GM23248 (cell line): ENCODE measurements around the gene GKAP1. TPM values are rescaled to one million over a fixed set of nuclear protein-coding genes. Genes with fewer than 3 reads are reported as not detected.
A peak's percentile ranks its signal among the peaks of the same experiment; 100 is the strongest.
"Not testable (repeated sequence)": the region's sequence is repeated elsewhere in the genome, so short reads cannot be mapped to it uniquely, and the experiment has no call there.

ENCODE experiments used
- DNase-seq: peaks from one replicate; pipeline ENCODE4 v3.0.0-alpha.2; 2015
- H2AFZ ChIP-seq: fragments of 200-600 bp; sonication (generic); 2 replicates; pipeline ENCODE4 v1.6.1; 2016; ENCODE audit warnings: antibody characterized with exemption
- H3F3A ChIP-seq: fragments of 200-600 bp; sonication (generic); 2 replicates; pipeline ENCODE4 v1.6.1; 2016; ENCODE audit warnings: mild to moderate bottlenecking, antibody characterized with exemption, mixed run types; ENCODE audit not compliant: insufficient read depth
- H3K27ac ChIP-seq: fragments of 200-600 bp; sonication (generic); 2 replicates; pipeline ENCODE4 v1.5.1; 2016; ENCODE audit warnings: mild to moderate bottlenecking
- H3K27me3 ChIP-seq: fragments of 200-600 bp; sonication (generic); replicated peaks from 2 replicates; pipeline ENCODE4 v1.6.1; 2016; ENCODE audit warnings: mild to moderate bottlenecking; ENCODE audit not compliant: insufficient read depth
- H3K36me3 ChIP-seq: fragments of 200-600 bp; sonication (generic); 2 replicates; pipeline ENCODE4 v1.6.1; 2016; ENCODE audit warnings: low read depth, mild to moderate bottlenecking
- H3K4me1 ChIP-seq: fragments of 200-600 bp; sonication (generic); 2 replicates; pipeline ENCODE4 v1.6.1; 2016; ENCODE audit warnings: mild to moderate bottlenecking; ENCODE audit not compliant: insufficient read depth
- H3K4me2 ChIP-seq: fragments of 200-600 bp; sonication (generic); one replicate; pipeline ENCODE4 v1.6.1; 2016; ENCODE audit warnings: mild to moderate bottlenecking; ENCODE audit not compliant: unreplicated experiment
- H3K4me3 ChIP-seq: fragments of 200-600 bp; sonication (generic); 2 replicates; pipeline ENCODE4 v1.5.1; 2016; ENCODE audit warnings: mild to moderate bottlenecking
- H3K79me2 ChIP-seq: fragments of 200-600 bp; sonication (generic); 2 replicates; pipeline ENCODE4 v1.6.1; 2016; ENCODE audit warnings: mild to moderate bottlenecking; ENCODE audit not compliant: insufficient read depth
- H3K9ac ChIP-seq: fragments of 200-600 bp; sonication (generic); 2 replicates; pipeline ENCODE4 v1.6.1; 2016; ENCODE audit warnings: mild to moderate bottlenecking
- H3K9me2 ChIP-seq: fragments of 200-600 bp; sonication (generic); 2 replicates; pipeline ENCODE4 v1.6.1; 2016; ENCODE audit warnings: mixed run types, mild to moderate bottlenecking, moderate library complexity; ENCODE audit not compliant: insufficient read depth
- H3K9me3 ChIP-seq: fragments of 200-600 bp; sonication (generic); one replicate; pipeline ENCODE4 v1.6.1; 2017; ENCODE audit warnings: low read depth
- H4K20me1 ChIP-seq: fragments of 200-600 bp; sonication (generic); 2 replicates; pipeline ENCODE4 v1.6.0; 2016; ENCODE audit not compliant: insufficient read depth
- WGBS, 2 experiments: methylation state at CpG; one replicate each; pipeline ENCODE4 v1.1.6; 2015 to 2017; ENCODE audit warnings: low lambda C conversion rate in 2 of 2, low coverage in 1 of 2; ENCODE audit errors: missing lambda C conversion rate in 2 of 2; 5-methylcytosine and 5-hydroxymethylcytosine counted together
- in situ Hi-C: fragments of 300-500 bp; cut with MboI; formaldehyde crosslinking; loops from 2 replicates; pipeline ENCODE4 v1.15.0; 2020
- polyA plus RNA-seq: library from polyadenylated mRNA; unstranded; fragments of >200 nt; fragmentation: Nextera tagmentation; extraction: Ambion mirVana; gene quantifications from 2 replicates; pipeline ENCODE4 v1.2.1, GENCODE V29; 2016
- total RNA-seq: library from RNA; depleted of rRNA; stranded (reverse); fragments of >200 nt; shearing (Covaris generic); gene quantifications from 2 replicates; pipeline ENCODE4 v1.2.3, GENCODE V29; 2014; rRNA removed

The GKAP1 gene
- not detected in 2 replicates for total RNA-seq
- 0.13 and 0.18 TPM in 2 replicates for polyA plus RNA-seq

DNA sequence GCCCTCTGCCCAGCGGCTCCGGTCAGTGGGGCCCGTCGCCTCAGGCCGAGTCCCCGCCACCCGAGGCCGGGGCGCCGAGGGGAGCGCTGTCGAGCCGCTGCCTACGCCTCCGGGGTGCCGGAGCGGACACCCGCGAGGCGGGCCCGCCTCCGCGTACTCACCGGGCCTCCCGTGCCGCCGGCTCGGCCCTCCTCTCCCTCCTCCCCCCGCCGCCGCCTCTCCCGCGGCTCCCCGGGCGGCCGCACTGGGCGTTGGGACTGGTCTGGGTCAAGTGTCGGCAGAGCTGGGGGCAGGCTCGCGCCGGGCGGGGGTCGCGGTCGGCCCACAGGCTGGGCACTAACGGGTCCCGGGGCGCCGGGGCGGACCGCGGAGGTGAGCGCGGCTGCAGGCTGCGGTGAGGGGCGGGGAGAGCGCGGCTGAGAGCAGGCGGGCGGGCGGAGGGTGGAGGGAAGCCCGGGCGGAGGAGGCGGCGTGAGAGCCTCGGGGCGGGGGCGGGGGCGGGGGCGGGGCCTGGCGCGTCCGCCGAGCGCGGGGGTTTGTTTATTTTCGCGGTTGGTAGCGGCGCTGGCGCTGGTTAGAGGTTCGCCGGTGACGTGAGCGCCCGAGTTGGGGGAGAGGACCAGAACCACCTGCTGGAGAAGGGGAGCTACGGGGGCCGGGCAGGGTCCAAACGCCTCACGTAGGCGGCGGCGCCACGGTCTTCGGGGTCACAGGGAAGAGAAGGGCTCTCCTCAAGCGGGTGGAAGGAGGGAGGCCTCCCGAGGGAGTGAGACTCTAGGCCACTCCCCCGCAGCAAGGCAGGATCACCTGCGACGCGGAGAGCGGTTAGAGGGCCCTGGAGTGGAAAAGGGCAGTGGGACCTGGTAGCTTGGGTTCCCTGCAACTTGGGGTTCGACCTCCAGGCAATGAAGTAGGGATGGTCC, at the start of gene GKAP1:
Gene GKAP1, minus strand, starts transcription at position 414 of the 923 bp plus-strand sequence. CDS start 11,252 bp downstream, outside the sequence.
- H3F3A ChIP-seq, H3K9me3 ChIP-seq, H3K4me1 ChIP-seq, H3K27me3 ChIP-seq, H4K20me1 ChIP-seq, in situ Hi-C loops, H3K9me2 ChIP-seq, H3K79me2 ChIP-seq, H3K27ac ChIP-seq, H3K36me3 ChIP-seq: not testable (repeated sequence)
- Histone ChIP-seq H3K4me2 (peak within 1 kb of the TSS; percentile 50), H3K4me3 (peak within 1 kb of the TSS; percentile 72), H2AFZ (peak within 1 kb of the TSS; percentile 72), H3K9ac (peak within 1 kb of the TSS; percentile 39; the same call in 1 of the 2 replicates)
- peak; percentile 65 for DNase-seq
- WGBS, 2 experiments: 3 to 12% methylated on average over 19 to 71 of the region's 103 CpGs

DNA sequence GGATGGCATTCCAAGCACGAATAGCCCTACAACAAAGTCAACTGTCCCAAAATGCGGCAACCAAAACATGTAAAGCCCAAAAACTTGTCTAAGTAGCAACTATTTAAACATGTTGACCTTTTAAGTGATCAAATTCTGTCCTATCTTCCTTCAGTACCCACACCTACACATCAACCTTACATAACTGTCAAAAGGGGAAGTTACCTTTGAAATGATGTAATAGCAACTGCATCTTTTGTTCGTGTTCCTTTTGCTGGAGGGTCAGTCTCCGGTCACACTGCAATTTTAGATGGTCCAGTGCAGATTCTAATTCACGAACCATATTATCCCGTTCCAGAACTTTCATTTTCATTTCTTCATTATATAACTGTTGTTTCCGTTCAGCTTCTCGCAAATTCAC, 32.3 kb upstream of the GKAP1 start:
- not testable (repeated sequence) for H3K36me3 ChIP-seq, H3K79me2 ChIP-seq, DNase-seq, H3K9me3 ChIP-seq, H3K9ac ChIP-seq, H2AFZ ChIP-seq, H3K9me2 ChIP-seq, H3K27ac ChIP-seq, H3K4me1 ChIP-seq, H3F3A ChIP-seq, H3K4me3 ChIP-seq, H3K4me2 ChIP-seq, H3K27me3 ChIP-seq, H4K20me1 ChIP-seq
- WGBS, 2 experiments: 93 to 98% methylated on average over 8 of the region's 8 CpGs
- in situ Hi-C loops: loop anchor here (25.0 kb wide), 1 partner anchor 412 kb away; no protein-coding TSS in a partner anchor

DNA sequence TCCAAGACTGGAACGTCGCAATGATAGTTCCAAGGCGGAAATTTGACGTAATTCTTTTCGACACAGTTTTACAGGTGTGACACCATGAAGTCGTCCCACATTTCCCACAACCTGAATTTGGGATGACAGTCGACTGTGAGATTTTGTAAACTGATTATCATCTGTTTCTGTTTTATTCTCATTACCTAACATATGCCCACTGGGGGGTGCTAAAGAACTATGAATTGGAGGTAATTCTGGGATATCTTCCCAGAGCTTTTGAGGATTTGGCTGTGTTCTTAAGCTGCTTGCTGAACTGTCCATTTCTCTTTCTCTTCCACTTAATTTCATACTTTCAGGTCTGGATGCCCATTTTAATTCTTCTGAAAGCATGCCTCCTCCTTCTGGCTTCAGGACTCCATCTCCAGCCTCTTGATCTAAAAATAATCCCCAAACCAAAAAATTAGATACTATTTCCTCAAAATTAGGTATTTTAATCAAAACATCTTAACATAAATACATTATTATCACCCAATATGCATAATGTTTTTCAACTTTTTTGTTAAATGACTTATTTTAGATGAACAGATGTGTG, 19.6 kb upstream of the GKAP1 start:
- 58 to 59% methylated on average over 7 of the region's 7 CpGs for WGBS, 2 experiments
- H3K4me2 ChIP-seq, H3K27ac ChIP-seq, H3K27me3 ChIP-seq, H3K4me1 ChIP-seq, H3K9me2 ChIP-seq, H2AFZ ChIP-seq, H3K79me2 ChIP-seq, H3K9me3 ChIP-seq, H3K4me3 ChIP-seq, DNase-seq, H3K36me3 ChIP-seq, H4K20me1 ChIP-seq, H3K9ac ChIP-seq, H3F3A ChIP-seq: not testable (repeated sequence)
- in situ Hi-C loops: loop anchor here (25.0 kb wide), 1 partner anchor 425 kb away; no protein-coding TSS in a partner anchor

DNA sequence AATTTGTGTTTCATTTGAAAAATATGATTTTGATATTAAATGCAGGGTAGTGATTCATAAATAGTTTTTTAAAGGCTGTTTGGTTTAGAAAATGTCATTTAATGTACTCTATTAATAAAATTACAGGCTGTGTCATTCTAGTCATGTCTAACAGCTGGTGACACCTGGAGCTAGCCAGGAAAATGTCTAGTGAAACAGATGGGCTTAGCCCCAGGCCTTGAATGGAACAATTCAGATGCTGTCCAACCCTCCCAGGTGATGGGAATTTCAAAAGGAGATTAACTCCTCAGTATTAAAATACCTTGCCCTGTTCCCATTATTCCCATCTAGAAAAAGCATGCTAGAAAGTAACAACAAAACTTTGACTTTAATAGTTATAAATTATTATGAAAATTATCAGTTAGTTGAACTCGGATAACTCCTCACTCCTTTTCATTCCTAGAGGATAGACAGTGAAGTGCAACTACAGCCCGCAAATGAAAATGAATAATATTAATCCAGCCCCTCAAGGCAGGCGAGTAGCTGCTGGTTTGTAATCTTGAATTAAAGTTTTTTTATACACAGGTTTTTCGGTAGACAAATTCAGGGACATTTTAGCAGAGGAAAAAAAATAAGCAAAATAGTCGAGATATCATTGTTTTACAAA, 13.0 kb upstream of the GKAP1 start:
- H3K9me3 ChIP-seq, H2AFZ ChIP-seq, H3K27ac ChIP-seq, H3K4me1 ChIP-seq, H4K20me1 ChIP-seq, DNase-seq, H3F3A ChIP-seq, H3K4me2 ChIP-seq, H3K36me3 ChIP-seq, H3K27me3 ChIP-seq, H3K9me2 ChIP-seq, H3K4me3 ChIP-seq, H3K9ac ChIP-seq, H3K79me2 ChIP-seq: not testable (repeated sequence)
- 56 to 61% methylated on average over 5 of the region's 5 CpGs for WGBS, 2 experiments
- in situ Hi-C loops: loop anchor here (25.0 kb wide), 1 partner anchor 432 kb away; no protein-coding TSS in a partner anchor

DNA sequence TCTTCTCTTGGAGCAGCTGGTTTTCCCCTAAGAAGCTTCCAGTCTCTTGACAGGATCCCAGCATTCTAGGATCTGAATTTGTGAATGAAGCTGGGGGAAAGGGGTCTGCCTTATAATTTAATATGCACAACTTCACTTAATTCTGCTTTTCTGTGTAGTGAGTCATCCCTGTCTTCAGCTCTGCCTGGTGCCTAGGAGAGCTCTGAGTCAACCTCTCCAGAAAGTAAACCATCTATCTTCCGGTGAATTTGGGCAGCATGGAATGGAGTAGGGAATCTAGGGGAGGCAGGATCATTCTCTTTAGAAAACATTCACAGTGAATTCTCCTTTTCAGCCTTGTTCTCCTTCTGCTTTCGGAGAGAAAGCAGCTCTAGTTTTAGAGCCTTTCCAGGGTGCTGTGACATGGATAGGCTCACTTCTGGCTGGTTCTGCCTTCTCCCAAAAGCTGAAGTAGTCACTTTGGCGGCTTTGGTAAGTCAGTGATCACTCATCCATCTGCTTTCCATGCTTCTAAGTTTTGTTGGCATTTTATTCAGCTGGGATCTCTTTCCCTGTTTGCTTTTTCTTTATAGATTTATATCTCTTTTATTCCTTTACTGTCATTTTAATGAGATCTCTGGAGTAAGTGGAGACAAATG, 7.5 kb upstream of the GKAP1 start:
- H3K27ac ChIP-seq: not testable (repeated sequence)
- WGBS, 2 experiments: 25 to 27% methylated on average over 3 of the region's 3 CpGs
- H2AFZ ChIP-seq: peak overlapping the region; percentile 62

DNA sequence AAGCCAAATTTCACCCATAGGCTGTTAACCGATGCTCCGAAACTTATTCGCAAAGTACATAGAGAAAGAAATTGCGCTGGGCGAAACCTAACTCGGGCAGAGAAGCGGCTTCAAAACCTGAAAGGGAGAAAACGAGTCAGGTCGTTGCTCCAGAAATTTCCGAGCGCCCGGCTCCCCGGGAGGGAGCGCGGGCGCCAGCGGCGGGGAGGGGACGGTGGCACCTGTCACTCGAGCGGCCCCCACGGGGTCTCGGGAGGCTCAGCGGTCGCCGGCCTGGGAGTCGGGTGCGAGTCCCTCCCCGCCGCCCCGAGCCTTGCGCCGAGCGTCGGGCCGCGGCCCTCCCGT, 586 bp downstream of the GKAP1 start:
- WGBS, 2 experiments: 3 to 7% methylated on average over 14 to 31 of the region's 38 CpGs
- H3K36me3 ChIP-seq, H3K27ac ChIP-seq, in situ Hi-C loops, H3K79me2 ChIP-seq, H4K20me1 ChIP-seq, H3K9me3 ChIP-seq, H3K9me2 ChIP-seq, H3K27me3 ChIP-seq, H3K4me1 ChIP-seq, H3F3A ChIP-seq: not testable (repeated sequence)
- Histone ChIP-seq H3K9ac (peak overlapping the region; percentile 39; the same call in 1 of the 2 replicates), H2AFZ (peak overlapping the region; percentile 72), H3K4me3 (peak overlapping the region; percentile 72), H3K4me2 (peak overlapping the region; percentile 50)
- DNase-seq: peak; percentile 31

More for the DNA sequence above, 7.5 kb upstream of the GKAP1 start:
- peak; percentile 70 for DNase-seq
- not testable (repeated sequence) for H3K9me2 ChIP-seq, H3K36me3 ChIP-seq, H3K9me3 ChIP-seq, H3K9ac ChIP-seq, H3K27me3 ChIP-seq, H3K4me3 ChIP-seq, H4K20me1 ChIP-seq, H3K79me2 ChIP-seq, H3F3A ChIP-seq, H3K4me1 ChIP-seq
- H3K4me2 ChIP-seq: peak overlapping the region; percentile 24
- in situ Hi-C loops: loop anchor here (25.0 kb wide), 1 partner anchor 437 kb away; no protein-coding TSS in a partner anchor

DNA sequence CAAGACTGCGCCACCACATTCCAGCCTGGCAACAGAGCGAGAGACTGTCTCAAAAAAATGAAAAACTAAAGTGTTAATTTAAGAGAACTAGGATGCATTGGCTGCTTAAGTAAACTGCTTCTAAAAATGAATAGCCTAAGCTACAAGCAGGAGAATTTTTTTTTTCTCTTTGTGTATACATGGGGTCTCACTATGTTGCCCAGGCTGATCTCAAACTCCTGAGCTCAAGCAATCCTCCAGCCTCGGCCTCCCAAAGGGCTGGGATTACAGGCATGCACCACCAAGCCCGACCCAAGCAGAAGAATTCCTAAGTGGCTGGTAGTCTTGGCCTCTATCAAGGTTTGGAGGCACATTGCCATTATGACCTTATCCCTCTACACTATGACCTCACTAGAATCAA, 2.4 kb downstream of the GKAP1 start:
- H2AFZ ChIP-seq, H3K9ac ChIP-seq, H3K27ac ChIP-seq, DNase-seq, in situ Hi-C loops, H3K9me2 ChIP-seq, H4K20me1 ChIP-seq, H3K4me2 ChIP-seq, H3K79me2 ChIP-seq, H3K36me3 ChIP-seq, H3K27me3 ChIP-seq, H3F3A ChIP-seq, H3K4me3 ChIP-seq, H3K4me1 ChIP-seq, H3K9me3 ChIP-seq: not testable (repeated sequence)
- 91 to 92% methylated on average over 4 of the region's 4 CpGs for WGBS, 2 experiments
